CD4-positive, alpha-beta T cell treated with Interleukin-17A for 1 hour (primary cell): ENCODE results near the gene PTPRN2.
"Not testable (repeated sequence)": the region's sequence is repeated elsewhere in the genome, so short reads cannot be mapped to it uniquely, and the experiment has no call there.

Experiments used
- DNase-seq: peaks from one replicate; pipeline ENCODE4 v3.0.0-alpha.2; 2020

PTPRN2 gene

GRCh38 chr7:157521061-157521731 lies 1066.4 kb downstream of the PTPRN2 start:
- DNase-seq: no peak

GRCh38 chr7:157520249-157520648 lies 1067.4 kb downstream of the PTPRN2 start:
- no peak for DNase-seq

- DNase-seq: no peak
Observed at GRCh38 chr7:157519798-157520244, 1067.8 kb downstream of the PTPRN2 start.

GRCh38 chr7:157519246-157519645 lies 1068.4 kb downstream of the PTPRN2 start:
- DNase-seq: no peak

GRCh38 chr7:157518514-157519175 lies 1069.0 kb downstream of the PTPRN2 start:
- no peak for DNase-seq

- DNase-seq: no peak
Observed at GRCh38 chr7:157517782-157518513, 1069.7 kb downstream of the PTPRN2 start.

GRCh38 chr7:157516911-157517781 lies 1070.5 kb downstream of the PTPRN2 start:
- DNase-seq: no peak

GRCh38 chr7:157516311-157516710 lies 1071.3 kb downstream of the PTPRN2 start:
- DNase-seq: no peak

GRCh38 chr7:157515342-157516041 lies 1072.1 kb downstream of the PTPRN2 start:
- DNase-seq: no peak

- no peak for DNase-seq
Observed at GRCh38 chr7:157514746-157515145, 1072.9 kb downstream of the PTPRN2 start.

- DNase-seq: no peak
Observed at GRCh38 chr7:157514306-157514705, 1073.3 kb downstream of the PTPRN2 start.

- no peak for DNase-seq
Observed at GRCh38 chr7:157513682-157514081, 1073.9 kb downstream of the PTPRN2 start.

- DNase-seq: no peak
Observed at GRCh38 chr7:157513162-157513621, 1074.4 kb downstream of the PTPRN2 start.

GRCh38 chr7:157509226-157509625 lies 1078.4 kb downstream of the PTPRN2 start:
- no peak for DNase-seq

GRCh38 chr7:157508477-157508881 lies 1079.1 kb downstream of the PTPRN2 start:
- no peak for DNase-seq

- DNase-seq: no peak
Observed at GRCh38 chr7:157507987-157508386, 1079.6 kb downstream of the PTPRN2 start.

- no peak for DNase-seq
Observed at GRCh38 chr7:157506268-157506667, 1081.4 kb downstream of the PTPRN2 start.

GRCh38 chr7:157505646-157506045 lies 1082.0 kb downstream of the PTPRN2 start:
- DNase-seq: no peak

GRCh38 chr7:157503229-157503628 lies 1084.4 kb downstream of the PTPRN2 start:
- peak; percentile 42 for DNase-seq

- peak; percentile 87 for DNase-seq
Observed at GRCh38 chr7:157502701-157503111, 1084.9 kb downstream of the PTPRN2 start.

- peak; percentile 64 for DNase-seq
Observed at GRCh38 chr7:157501581-157501980, 1086.0 kb downstream of the PTPRN2 start.

- not testable (repeated sequence) for DNase-seq
Observed at GRCh38 chr7:157500989-157501540, 1086.6 kb downstream of the PTPRN2 start.
